CD4-positive, alpha-beta T cell treated with Interferon gamma for 1 hour (primary cell): ENCODE measurements around the gene PNN.
"Not testable (repeated sequence)": the region's sequence is repeated elsewhere in the genome, so short reads cannot be mapped to it uniquely, and the experiment has no call there.

Experiments used
- DNase-seq: peaks from one replicate; pipeline ENCODE4 v3.0.0-alpha.2; 2020

PNN gene

GRCh38 chr14:39174560-39175444, at the start of gene PNN:
PNN (plus strand) TSS chr14:39175254; CDS start chr14:39175280, 26 bp downstream.
- peak; percentile 98 for DNase-seq

- DNase-seq, result not testable (repeated sequence)
Measured at GRCh38 chr14:39137835-39138234, 37.2 kb upstream of the PNN start.

- DNase-seq, result no peak
Measured at GRCh38 chr14:39138440-39138839, 36.6 kb upstream of the PNN start.

GRCh38 chr14:39140170-39140569, 34.9 kb upstream of the PNN start:
- DNase-seq, result no peak

GRCh38 chr14:39141623-39142022, 33.4 kb upstream of the PNN start:
- not testable (repeated sequence) for DNase-seq

GRCh38 chr14:39143226-39143625, 31.8 kb upstream of the PNN start:
- DNase-seq, result not testable (repeated sequence)

GRCh38 chr14:39145266-39145966, 29.6 kb upstream of the PNN start:
- no peak for DNase-seq

- DNase-seq, result no peak
Measured at GRCh38 chr14:39154594-39155189, 20.4 kb upstream of the PNN start.

- DNase-seq, result no peak
Measured at GRCh38 chr14:39157491-39157890, 17.6 kb upstream of the PNN start.

GRCh38 chr14:39158222-39158858, 16.7 kb upstream of the PNN start:
- no peak for DNase-seq

GRCh38 chr14:39160494-39160893, 14.6 kb upstream of the PNN start:
- no peak for DNase-seq

GRCh38 chr14:39167797-39168320, 7.2 kb upstream of the PNN start:
- DNase-seq, result not testable (repeated sequence)

GRCh38 chr14:39168591-39168990, 6.5 kb upstream of the PNN start:
- no peak for DNase-seq

- no peak for DNase-seq
Measured at GRCh38 chr14:39169541-39169900, 5.5 kb upstream of the PNN start.

- no peak for DNase-seq
Measured at GRCh38 chr14:39173198-39173597, 1.9 kb upstream of the PNN start.

GRCh38 chr14:39175445-39176262, 600 bp downstream of the PNN start:
- DNase-seq, result no peak

- no peak for DNase-seq
Measured at GRCh38 chr14:39176263-39177167, 1.5 kb downstream of the PNN start.

GRCh38 chr14:39177168-39177545, 2.1 kb downstream of the PNN start:
- DNase-seq, result no peak

- DNase-seq, result no peak
Measured at GRCh38 chr14:39179042-39179441, 4.0 kb downstream of the PNN start.

- DNase-seq, result no peak
Measured at GRCh38 chr14:39180553-39180952, 5.5 kb downstream of the PNN start.
